ENCODE measurements around the gene SMIM14. TPM values are rescaled to one million over a fixed set of nuclear protein-coding genes. Genes with fewer than 3 reads are reported as not detected.

The SMIM14 gene
- total and polyA plus RNA-seq, 9 of the 15 experiments (the other 6 are each of a cell fraction or from before 2014, with no cell fraction given), result 0.98 to 3.7 (median 2.2) TPM

DNA sequence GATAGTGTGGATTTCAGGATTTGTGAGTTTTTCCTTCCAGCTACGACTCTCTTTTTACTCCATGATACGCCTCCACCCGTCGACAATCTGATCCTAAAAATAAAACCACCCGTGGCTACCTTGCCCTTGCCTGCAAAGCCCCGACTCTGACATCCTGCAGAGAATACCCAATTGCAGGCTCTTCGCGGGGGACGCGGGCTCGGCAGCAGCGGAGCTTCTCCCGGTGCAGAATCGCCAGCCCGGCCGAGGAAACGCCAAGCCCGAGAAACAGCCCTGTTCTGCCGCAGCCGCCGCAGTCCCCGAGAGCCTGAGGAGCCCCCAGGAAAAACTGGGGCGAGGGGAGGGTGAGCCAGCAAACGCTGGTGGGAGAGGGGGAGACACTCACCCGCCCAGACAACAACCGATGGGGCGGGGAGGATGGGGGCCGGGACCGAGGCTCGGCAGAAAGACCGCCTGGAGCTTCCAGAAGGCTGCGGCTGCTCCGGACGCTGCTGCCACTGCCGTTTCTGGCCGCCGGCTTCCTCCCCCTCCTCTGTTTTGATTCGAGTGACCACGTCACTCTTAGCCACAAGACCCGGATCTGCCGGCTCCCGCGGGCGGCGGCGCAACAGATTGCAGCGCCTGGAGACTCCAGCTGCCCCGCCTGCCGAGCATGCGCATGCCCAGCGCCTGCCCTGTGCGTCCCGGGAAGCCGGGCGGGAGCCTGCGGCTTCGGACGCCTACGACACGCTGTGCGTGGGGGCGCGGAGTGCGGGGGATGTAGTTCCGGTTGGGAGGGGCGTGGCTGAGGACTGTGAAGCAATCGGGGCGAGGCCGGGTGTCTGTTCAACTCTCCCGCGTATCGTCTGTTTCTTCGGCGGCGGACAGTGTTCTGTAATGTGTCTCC lies at the start of gene SMIM14 (continued):
- TF ChIP-seq FOXP1 (CRISPR knock-in tag; IDR thresholded peaks at IDR 0.05) (peak; percentile 29; the same call in 1 of the 2 replicates), ZNF696 (CRISPR knock-in tag; conservative IDR thresholded peaks at IDR 0.05) (no peak), COPS2 (conservative IDR thresholded peaks at IDR 0.05) (no peak), CHD1 (IDR thresholded peaks at IDR 0.05; ENCODE audit: low read length) (no peak), EHMT2 (IDR thresholded peaks at IDR 0.05) (no peak), TSC22D4 (tag; IDR thresholded peaks at IDR 0.05) (no peak), ZNF24 (IDR thresholded peaks at IDR 0.05) (no peak; the same call in 1 of the 2 replicates), CSDE1 (IDR thresholded peaks at IDR 0.05) (no peak), ZNF134 (CRISPR knock-in tag; conservative IDR thresholded peaks at IDR 0.05) (no peak), ZNF232 (CRISPR knock-in tag; IDR thresholded peaks at IDR 0.05) (no peak), ZNF12 (CRISPR knock-in tag; IDR thresholded peaks at IDR 0.05) (no peak), GTF2E2 (tag; IDR thresholded peaks at IDR 0.05) (no peak; the same call in 1 of the 2 replicates), ZNF695 (CRISPR knock-in tag; IDR thresholded peaks at IDR 0.05) (no peak)
- TF ChIP-seq, protein P1, sequence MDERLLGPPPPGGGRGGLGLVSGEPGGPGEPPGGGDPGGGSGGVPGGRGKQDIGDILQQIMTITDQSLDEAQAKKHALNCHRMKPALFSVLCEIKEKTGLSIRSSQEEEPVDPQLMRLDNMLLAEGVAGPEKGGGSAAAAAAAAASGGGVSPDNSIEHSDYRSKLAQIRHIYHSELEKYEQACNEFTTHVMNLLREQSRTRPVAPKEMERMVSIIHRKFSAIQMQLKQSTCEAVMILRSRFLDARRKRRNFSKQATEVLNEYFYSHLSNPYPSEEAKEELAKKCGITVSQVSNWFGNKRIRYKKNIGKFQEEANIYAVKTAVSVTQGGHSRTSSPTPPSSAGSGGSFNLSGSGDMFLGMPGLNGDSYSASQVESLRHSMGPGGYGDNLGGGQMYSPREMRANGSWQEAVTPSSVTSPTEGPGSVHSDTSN (CRISPR knock-in tag; IDR thresholded peaks at IDR 0.05; ENCODE audit: low read depth), result no peak
- TF ChIP-seq, protein P1 (tag; conservative IDR thresholded peaks at IDR 0.05; ENCODE audit: low read depth), result no peak
- TF ChIP-seq, protein P2, sequence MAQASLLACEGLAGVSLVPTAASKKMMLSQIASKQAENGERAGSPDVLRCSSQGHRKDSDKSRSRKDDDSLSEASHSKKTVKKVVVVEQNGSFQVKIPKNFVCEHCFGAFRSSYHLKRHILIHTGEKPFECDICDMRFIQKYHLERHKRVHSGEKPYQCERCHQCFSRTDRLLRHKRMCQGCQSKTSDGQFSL (CRISPR knock-in tag; IDR thresholded peaks at IDR 0.05), result no peak
- TF ChIP-seq, protein P2 (tag; IDR thresholded peaks at IDR 0.05), result 0 out of 4 replicates have a peak, but pooled peaks of 1 of the 2 experiments have one; percentile 61
- TF ChIP-seq, protein P3, sequence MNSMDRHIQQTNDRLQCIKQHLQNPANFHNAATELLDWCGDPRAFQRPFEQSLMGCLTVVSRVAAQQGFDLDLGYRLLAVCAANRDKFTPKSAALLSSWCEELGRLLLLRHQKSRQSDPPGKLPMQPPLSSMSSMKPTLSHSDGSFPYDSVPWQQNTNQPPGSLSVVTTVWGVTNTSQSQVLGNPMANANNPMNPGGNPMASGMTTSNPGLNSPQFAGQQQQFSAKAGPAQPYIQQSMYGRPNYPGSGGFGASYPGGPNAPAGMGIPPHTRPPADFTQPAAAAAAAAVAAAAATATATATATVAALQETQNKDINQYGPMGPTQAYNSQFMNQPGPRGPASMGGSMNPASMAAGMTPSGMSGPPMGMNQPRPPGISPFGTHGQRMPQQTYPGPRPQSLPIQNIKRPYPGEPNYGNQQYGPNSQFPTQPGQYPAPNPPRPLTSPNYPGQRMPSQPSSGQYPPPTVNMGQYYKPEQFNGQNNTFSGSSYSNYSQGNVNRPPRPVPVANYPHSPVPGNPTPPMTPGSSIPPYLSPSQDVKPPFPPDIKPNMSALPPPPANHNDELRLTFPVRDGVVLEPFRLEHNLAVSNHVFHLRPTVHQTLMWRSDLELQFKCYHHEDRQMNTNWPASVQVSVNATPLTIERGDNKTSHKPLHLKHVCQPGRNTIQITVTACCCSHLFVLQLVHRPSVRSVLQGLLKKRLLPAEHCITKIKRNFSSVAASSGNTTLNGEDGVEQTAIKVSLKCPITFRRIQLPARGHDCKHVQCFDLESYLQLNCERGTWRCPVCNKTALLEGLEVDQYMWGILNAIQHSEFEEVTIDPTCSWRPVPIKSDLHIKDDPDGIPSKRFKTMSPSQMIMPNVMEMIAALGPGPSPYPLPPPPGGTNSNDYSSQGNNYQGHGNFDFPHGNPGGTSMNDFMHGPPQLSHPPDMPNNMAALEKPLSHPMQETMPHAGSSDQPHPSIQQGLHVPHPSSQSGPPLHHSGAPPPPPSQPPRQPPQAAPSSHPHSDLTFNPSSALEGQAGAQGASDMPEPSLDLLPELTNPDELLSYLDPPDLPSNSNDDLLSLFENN (IDR thresholded peaks at IDR 0.05; ENCODE audit: low read depth in 2 of 2, low read length in 2 of 2), result peak in 1 of 2 experiments; percentile 64; a peak in 2 of 4 replicates

All from K562 (cell line).